ENCODE data around the gene TCHP.
"Not testable (repeated sequence)": the region's sequence is repeated elsewhere in the genome, so short reads cannot be mapped to it uniquely, and the experiment has no call there.

TCHP gene, protein sequence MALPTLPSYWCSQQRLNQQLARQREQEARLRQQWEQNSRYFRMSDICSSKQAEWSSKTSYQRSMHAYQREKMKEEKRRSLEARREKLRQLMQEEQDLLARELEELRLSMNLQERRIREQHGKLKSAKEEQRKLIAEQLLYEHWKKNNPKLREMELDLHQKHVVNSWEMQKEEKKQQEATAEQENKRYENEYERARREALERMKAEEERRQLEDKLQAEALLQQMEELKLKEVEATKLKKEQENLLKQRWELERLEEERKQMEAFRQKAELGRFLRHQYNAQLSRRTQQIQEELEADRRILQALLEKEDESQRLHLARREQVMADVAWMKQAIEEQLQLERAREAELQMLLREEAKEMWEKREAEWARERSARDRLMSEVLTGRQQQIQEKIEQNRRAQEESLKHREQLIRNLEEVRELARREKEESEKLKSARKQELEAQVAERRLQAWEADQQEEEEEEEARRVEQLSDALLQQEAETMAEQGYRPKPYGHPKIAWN

DNA sequence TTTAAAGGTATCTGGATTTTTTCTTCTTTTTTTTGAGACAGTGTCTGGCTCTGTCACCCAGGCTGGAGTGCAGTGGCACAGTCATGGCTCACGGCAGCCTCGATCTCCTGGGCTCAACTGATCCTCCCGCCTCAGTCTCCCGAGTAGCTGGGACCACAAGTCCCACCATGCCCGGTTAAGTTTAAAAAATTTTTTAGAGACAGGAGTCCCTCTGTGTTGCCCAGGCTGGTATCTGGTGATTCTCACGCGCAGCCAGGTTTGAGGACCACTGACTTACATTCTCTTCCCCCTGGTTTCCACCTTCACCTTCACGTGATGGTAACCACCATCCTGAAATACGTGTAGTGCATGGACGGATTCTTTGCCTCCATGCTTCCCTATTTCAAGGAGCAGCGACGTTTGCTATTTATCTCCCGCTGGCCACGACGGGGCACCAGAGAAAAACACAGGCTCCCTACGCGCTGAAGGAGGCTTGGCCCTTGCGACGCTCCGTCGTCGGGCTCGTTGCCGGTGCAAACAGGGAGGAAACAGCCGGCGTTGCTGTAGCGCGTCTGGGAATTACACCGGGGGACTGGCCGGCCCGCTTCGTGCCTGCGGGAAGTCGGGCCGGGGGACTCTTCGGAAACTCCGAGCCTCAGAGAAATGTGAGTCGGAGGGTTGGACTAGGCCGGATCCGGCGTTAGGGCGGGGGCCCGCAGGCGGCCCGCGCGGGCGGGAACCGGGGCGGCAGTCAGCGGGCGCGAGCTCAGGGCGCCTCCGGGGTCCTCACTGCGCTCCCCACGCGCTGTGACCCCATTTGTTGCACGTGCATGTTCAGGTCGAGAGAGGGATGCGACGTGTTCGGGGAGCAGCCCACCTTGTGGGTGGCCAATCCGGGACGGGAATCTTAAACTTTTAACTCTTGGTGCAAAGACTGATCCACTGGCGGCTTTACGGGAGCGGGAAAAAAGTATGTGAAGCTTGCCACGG is at the start of gene TCHP:
Gene TCHP, plus strand, starts transcription at position 492 of the 969 bp plus-strand sequence. CDS start 2,753 bp downstream, outside the sequence.
- Histone ChIP-seq H3K36me3 (ENCODE audit: control insufficient read depth in 1 of 2, insufficient read depth in 2 of 2, low read length in 2 of 2) (peaks cover 21 to 24% of the 10 kb centered on the region in 2 donors), H3K9ac (ENCODE audit: low read depth in 1 of 2, low read length in 2 of 2) (peak within 1 kb of the TSS; percentile 83 to 92), H3K4me3 (ENCODE audit: low read depth in 1 of 2, low read length in 2 of 2) (peak within 1 kb of the TSS; percentile 91 to 96), H3K27ac (ENCODE audit: low read depth, low read length) (peak within 1 kb of the TSS; percentile 30), H3K27me3 (ENCODE audit: control insufficient read depth in 1 of 2, insufficient read depth in 2 of 2, low read length in 2 of 2) (no peaks in the 10 kb centered on the region), H3K4me1 (ENCODE audit: control insufficient read depth in 1 of 2, insufficient read depth in 2 of 2, low read length in 2 of 2) (peaks cover 15 to 17% of the 10 kb centered on the region in 2 donors), H3K9me3 (ENCODE audit: control insufficient read depth in 1 of 2, low read length in 2 of 2) (no peaks in the 10 kb centered on the region)

DNA sequence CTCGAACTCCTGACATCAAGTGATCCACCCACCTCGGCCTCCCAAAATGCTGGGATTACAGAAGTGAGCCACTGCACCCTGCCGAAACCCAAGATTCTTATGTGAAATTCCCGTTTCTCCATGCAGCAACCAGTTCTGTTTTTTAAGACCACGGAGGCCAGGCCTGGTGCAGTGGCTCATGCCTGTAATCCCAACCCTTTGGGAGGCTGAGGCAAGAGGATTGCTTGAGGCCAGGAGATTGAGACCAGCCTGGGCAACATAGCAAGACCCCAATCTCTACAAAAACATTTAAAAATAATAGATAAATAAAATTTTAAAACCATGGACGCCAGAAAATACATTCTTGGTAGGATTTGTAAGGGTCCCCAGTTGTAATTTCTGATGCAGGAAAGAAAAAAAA is 49.6 kb upstream of the TCHP start:
- H3K27me3 ChIP-seq (ENCODE audit: control insufficient read depth in 1 of 2, insufficient read depth in 2 of 2, low read length in 2 of 2): not testable (repeated sequence)

DNA sequence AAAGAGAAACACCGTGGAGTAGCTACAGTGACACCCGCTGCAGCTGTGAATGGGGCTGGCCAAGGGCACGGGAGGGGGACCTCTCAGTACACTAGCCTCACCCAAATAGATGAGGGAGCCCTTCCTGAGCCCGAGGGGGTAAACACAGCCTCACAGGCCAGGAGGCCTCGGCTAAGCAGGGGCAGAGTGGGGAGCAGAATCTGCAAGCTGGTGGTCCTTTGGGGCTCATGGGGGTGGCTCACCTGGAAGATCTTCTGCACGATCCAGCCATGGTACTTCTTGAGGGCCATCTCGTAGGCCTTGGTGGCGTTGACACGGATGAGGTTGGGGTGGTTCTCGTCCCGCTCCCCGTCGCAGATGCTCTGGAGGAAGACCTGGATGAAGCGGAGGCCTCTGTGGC is 44.7 kb upstream of the TCHP start:
- Histone ChIP-seq H3K4me1 (ENCODE audit: control insufficient read depth in 1 of 2, insufficient read depth in 2 of 2, low read length in 2 of 2) (peaks cover 0 to 4% of the 10 kb centered on the region in 2 donors), H3K9ac (ENCODE audit: low read depth in 1 of 2, low read length in 2 of 2) (no peak overlapping the region), H3K27ac (ENCODE audit: low read depth, low read length) (no peak overlapping the region), H3K9me3 (ENCODE audit: control insufficient read depth in 1 of 2, low read length in 2 of 2) (no peaks in the 10 kb centered on the region), H3K4me3 (ENCODE audit: low read depth in 1 of 2, low read length in 2 of 2) (no peak overlapping the region), H3K36me3 (ENCODE audit: control insufficient read depth in 1 of 2, insufficient read depth in 2 of 2, low read length in 2 of 2) (peaks cover 12 to 41% of the 10 kb centered on the region in 2 donors), H3K27me3 (ENCODE audit: control insufficient read depth in 1 of 2, insufficient read depth in 2 of 2, low read length in 2 of 2) (no peaks in the 10 kb centered on the region)

More for the DNA sequence above, 49.6 kb upstream of the TCHP start:
- Histone ChIP-seq H3K4me1 (ENCODE audit: control insufficient read depth in 1 of 2, insufficient read depth in 2 of 2, low read length in 2 of 2) (peaks cover 7 to 11% of the 10 kb centered on the region in 2 donors), H3K36me3 (ENCODE audit: control insufficient read depth in 1 of 2, insufficient read depth in 2 of 2, low read length in 2 of 2) (peaks cover 0 to 13% of the 10 kb centered on the region in 2 donors)
- H3K9me3 ChIP-seq (ENCODE audit: control insufficient read depth in 1 of 2, low read length in 2 of 2); H3K4me3 ChIP-seq (ENCODE audit: low read depth in 1 of 2, low read length in 2 of 2); H3K9ac ChIP-seq (ENCODE audit: low read depth in 1 of 2, low read length in 2 of 2); H3K27ac ChIP-seq (ENCODE audit: low read depth, low read length): not testable (repeated sequence)

- Histone ChIP-seq H3K9ac (ENCODE audit: low read depth in 1 of 2, low read length in 2 of 2) (no peak overlapping the region), H3K4me1 (ENCODE audit: control insufficient read depth in 1 of 2, insufficient read depth in 2 of 2, low read length in 2 of 2) (peaks cover 4 to 7% of the 10 kb centered on the region in 2 donors), H3K27ac (ENCODE audit: low read depth, low read length) (no peak overlapping the region), H3K36me3 (ENCODE audit: control insufficient read depth in 1 of 2, insufficient read depth in 2 of 2, low read length in 2 of 2) (peaks cover 12 to 48% of the 10 kb centered on the region in 2 donors), H3K27me3 (ENCODE audit: control insufficient read depth in 1 of 2, insufficient read depth in 2 of 2, low read length in 2 of 2) (no peaks in the 10 kb centered on the region), H3K9me3 (ENCODE audit: control insufficient read depth in 1 of 2, low read length in 2 of 2) (no peaks in the 10 kb centered on the region), H3K4me3 (ENCODE audit: low read depth in 1 of 2, low read length in 2 of 2) (no peak overlapping the region)
Observed at GRCh38 chr12:109857715-109858114, 42.4 kb upstream of the TCHP start.

DNA sequence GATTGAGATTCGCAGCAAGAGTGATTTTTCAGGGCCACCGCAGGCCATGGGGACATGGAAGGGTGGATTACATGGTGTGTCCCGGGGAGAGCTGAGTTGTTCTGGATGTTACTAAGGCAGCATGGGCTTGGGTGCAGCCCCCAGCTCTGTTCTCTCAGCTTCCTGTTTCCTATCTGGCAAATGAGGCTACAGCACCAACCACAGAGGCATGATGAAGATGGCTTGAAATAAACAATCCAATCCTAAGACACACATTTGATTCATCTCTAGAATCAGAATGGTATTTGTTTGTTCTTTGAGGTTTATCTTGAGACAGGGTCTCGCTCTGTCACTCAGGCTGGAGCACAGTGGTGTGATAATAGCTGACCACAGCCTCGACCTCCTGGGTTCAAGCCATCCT is 41.3 kb upstream of the TCHP start:
- Histone ChIP-seq H3K36me3 (ENCODE audit: control insufficient read depth in 1 of 2, insufficient read depth in 2 of 2, low read length in 2 of 2) (peaks cover 12 to 48% of the 10 kb centered on the region in 2 donors), H3K4me3 (ENCODE audit: low read depth in 1 of 2, low read length in 2 of 2) (no peak overlapping the region), H3K27ac (ENCODE audit: low read depth, low read length) (no peak overlapping the region)

DNA sequence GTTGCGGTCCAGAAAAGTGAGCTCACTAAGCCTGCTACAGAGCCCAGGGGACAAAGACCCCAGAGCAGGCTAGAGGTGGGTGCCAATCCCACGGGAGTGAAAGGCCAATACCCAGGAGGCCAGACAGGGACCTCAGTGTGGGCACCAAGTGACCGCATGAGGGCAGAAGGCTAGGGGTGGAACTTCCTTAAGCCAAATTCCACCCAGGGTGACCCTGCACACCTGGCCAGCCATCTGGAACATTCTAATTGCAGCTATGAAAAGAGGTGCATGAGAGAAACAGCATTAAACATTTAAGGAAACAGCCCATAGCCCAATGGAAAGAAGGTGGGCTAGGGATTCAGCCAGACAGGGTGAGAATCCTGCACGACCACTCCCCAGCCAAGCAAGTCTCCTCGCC is 39.1 kb upstream of the TCHP start:
- Histone ChIP-seq H3K9ac (ENCODE audit: low read depth in 1 of 2, low read length in 2 of 2) (no peak overlapping the region), H3K36me3 (ENCODE audit: control insufficient read depth in 1 of 2, insufficient read depth in 2 of 2, low read length in 2 of 2) (peaks cover 12 to 32% of the 10 kb centered on the region in 2 donors), H3K4me3 (ENCODE audit: low read depth in 1 of 2, low read length in 2 of 2) (no peak overlapping the region), H3K27me3 (ENCODE audit: control insufficient read depth in 1 of 2, insufficient read depth in 2 of 2, low read length in 2 of 2) (no peaks in the 10 kb centered on the region), H3K9me3 (ENCODE audit: control insufficient read depth in 1 of 2, low read length in 2 of 2) (no peaks in the 10 kb centered on the region), H3K27ac (ENCODE audit: low read depth, low read length) (no peak overlapping the region), H3K4me1 (ENCODE audit: control insufficient read depth in 1 of 2, insufficient read depth in 2 of 2, low read length in 2 of 2) (peaks cover 20 to 21% of the 10 kb centered on the region in 2 donors)

More for the DNA sequence above, 41.3 kb upstream of the TCHP start:
- Histone ChIP-seq H3K9ac (ENCODE audit: low read depth in 1 of 2, low read length in 2 of 2) (no peak overlapping the region), H3K4me1 (ENCODE audit: control insufficient read depth in 1 of 2, insufficient read depth in 2 of 2, low read length in 2 of 2) (peaks cover 8 to 9% of the 10 kb centered on the region in 2 donors), H3K9me3 (ENCODE audit: control insufficient read depth in 1 of 2, low read length in 2 of 2) (no peaks in the 10 kb centered on the region), H3K27me3 (ENCODE audit: control insufficient read depth in 1 of 2, insufficient read depth in 2 of 2, low read length in 2 of 2) (no peaks in the 10 kb centered on the region)

- H3K9ac ChIP-seq (ENCODE audit: low read depth in 1 of 2, low read length in 2 of 2): no peak overlapping the region
Observed at GRCh38 chr12:109861689-109862314, 38.3 kb upstream of the TCHP start.

DNA sequence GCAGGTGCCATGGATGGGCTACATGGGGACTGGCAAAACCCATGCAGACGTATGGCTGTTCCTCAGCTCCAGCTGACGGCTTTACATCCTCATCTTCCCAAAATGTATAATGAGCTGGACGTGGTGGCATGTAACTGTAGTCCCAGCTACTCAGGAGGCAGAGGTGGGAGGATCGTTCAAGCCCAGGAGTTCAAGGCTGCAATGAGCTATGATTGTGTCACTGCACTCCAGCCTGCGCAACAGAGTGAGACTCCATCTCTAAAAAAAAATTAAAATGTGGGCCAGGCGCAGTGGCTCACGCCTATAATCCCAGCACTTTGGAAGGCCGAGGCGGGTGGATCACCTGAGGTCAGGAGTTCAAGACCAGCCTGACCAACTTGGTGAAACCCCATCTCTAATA is 37.6 kb upstream of the TCHP start:
- H3K9me3 ChIP-seq (ENCODE audit: control insufficient read depth in 1 of 2, low read length in 2 of 2); H3K4me3 ChIP-seq (ENCODE audit: low read depth in 1 of 2, low read length in 2 of 2); H3K27me3 ChIP-seq (ENCODE audit: control insufficient read depth in 1 of 2, insufficient read depth in 2 of 2, low read length in 2 of 2); H3K9ac ChIP-seq (ENCODE audit: low read depth in 1 of 2, low read length in 2 of 2); H3K27ac ChIP-seq (ENCODE audit: low read depth, low read length): not testable (repeated sequence)
- H3K36me3 ChIP-seq (ENCODE audit: control insufficient read depth in 1 of 2, insufficient read depth in 2 of 2, low read length in 2 of 2): peaks cover 6 to 20% of the 10 kb centered on the region in 2 donors
- H3K4me1 ChIP-seq (ENCODE audit: control insufficient read depth in 1 of 2, insufficient read depth in 2 of 2, low read length in 2 of 2): peaks cover 20 to 21% of the 10 kb centered on the region in 2 donors

More at GRCh38 chr12:109861689-109862314, 38.3 kb upstream of the TCHP start:
- Histone ChIP-seq H3K27ac (ENCODE audit: low read depth, low read length) (no peak overlapping the region), H3K36me3 (ENCODE audit: control insufficient read depth in 1 of 2, insufficient read depth in 2 of 2, low read length in 2 of 2) (peaks cover 12 to 26% of the 10 kb centered on the region in 2 donors), H3K4me3 (ENCODE audit: low read depth in 1 of 2, low read length in 2 of 2) (no peak overlapping the region), H3K9me3 (ENCODE audit: control insufficient read depth in 1 of 2, low read length in 2 of 2) (no peaks in the 10 kb centered on the region), H3K4me1 (ENCODE audit: control insufficient read depth in 1 of 2, insufficient read depth in 2 of 2, low read length in 2 of 2) (peaks cover 20 to 21% of the 10 kb centered on the region in 2 donors), H3K27me3 (ENCODE audit: control insufficient read depth in 1 of 2, insufficient read depth in 2 of 2, low read length in 2 of 2) (no peaks in the 10 kb centered on the region)

DNA sequence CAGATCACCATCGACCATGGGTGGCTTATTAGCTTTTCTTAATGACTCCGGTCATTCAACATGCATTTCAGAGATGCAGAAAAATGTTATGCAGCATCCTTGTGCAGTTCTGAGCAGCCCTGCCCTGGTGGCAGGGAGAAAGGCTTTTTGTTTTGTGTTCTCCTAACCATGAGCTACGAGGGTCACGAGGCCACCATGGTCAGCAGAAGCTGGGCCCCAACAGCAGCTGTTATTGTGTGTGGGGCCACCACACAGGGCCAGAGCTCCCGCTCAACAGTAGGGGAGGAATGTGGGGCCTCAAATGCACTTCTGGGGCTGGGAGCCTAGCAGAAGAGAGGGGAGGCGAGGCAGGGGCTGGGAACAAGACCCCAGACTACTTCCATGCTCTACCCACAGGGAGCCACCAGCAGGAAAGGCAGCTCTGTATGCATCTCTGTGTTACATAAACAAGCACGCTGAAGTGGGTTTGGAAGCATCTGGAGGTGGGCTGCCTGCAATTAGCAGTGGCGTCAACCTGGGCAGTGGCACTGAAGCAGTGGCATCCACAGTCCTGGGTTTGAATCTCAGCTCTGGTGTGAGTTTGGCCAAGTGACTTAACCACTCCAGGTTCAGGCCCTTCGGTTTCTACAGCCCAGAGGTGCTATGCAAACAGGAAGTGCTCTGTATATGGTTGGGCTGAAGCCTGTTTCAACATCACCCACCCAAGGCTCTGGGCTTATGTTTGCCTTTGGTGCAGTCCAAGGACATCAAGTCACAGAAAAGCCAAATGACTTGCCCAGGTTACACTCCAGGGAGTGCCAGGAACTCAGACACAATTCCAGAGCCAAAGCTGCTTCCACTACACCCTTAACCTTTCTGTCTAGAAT is 36.0 kb upstream of the TCHP start:
- Histone ChIP-seq H3K36me3 (ENCODE audit: control insufficient read depth in 1 of 2, insufficient read depth in 2 of 2, low read length in 2 of 2) (peaks cover 0 to 9% of the 10 kb centered on the region in 2 donors), H3K4me3 (ENCODE audit: low read depth in 1 of 2, low read length in 2 of 2) (no peak overlapping the region), H3K9ac (ENCODE audit: low read depth in 1 of 2, low read length in 2 of 2) (no peak overlapping the region), H3K4me1 (ENCODE audit: control insufficient read depth in 1 of 2, insufficient read depth in 2 of 2, low read length in 2 of 2) (peaks cover 16 to 21% of the 10 kb centered on the region in 2 donors), H3K27me3 (ENCODE audit: control insufficient read depth in 1 of 2, insufficient read depth in 2 of 2, low read length in 2 of 2) (no peaks in the 10 kb centered on the region), H3K9me3 (ENCODE audit: control insufficient read depth in 1 of 2, low read length in 2 of 2) (no peaks in the 10 kb centered on the region), H3K27ac (ENCODE audit: low read depth, low read length) (peak overlapping the region; percentile 55)

Data from duodenal mucosa (tissue), 2 donors.